ENCODE data around the gene KCNJ1. TPM values are rescaled to one million over a fixed set of nuclear protein-coding genes. Genes with fewer than 3 reads are reported as not detected.

The KCNJ1 gene
- total RNA-seq, 2 experiments from 2014 or later = 0.22 to 0.27 TPM

GRCh38 chr11:128846985-128847384 lies 20.1 kb downstream of the KCNJ1 start:
- intact Hi-C loops (cut with DNase I, micrococcal nuclease) = loop anchor here in 1 of 2 experiments (10.0 kb wide), 1 partner anchor 562 kb away; no protein-coding TSS in a partner anchor
- TF ChIP-seq CTCF (IDR thresholded peaks at IDR 0.05) = no peak
- Mint-ChIP-seq H3K27ac (no peak overlapping the region), H3K4me1 (ENCODE audit: low read depth) (peaks cover 63% of the 10 kb centered on the region), H3K27me3 (no peaks in the 10 kb centered on the region), H3K36me3 (ENCODE audit: low read depth) (no peaks in the 10 kb centered on the region), H3K9me3 (no peaks in the 10 kb centered on the region), H3K4me3 (no peak overlapping the region)
- H3K4me3 ChIP-seq (ENCODE audit: low read length) = no peak overlapping the region
- ChIA-PET CTCF (no interaction called here), POLR2A (no interaction called here)
- no peak overlapping the region for H3K27ac ChIP-seq (ENCODE audit: low read depth in 1 of 2, low read length in 2 of 2)
- H3K36me3 ChIP-seq (ENCODE audit: insufficient read depth, low read length) = no peaks in the 10 kb centered on the region
- H3K27me3 ChIP-seq (ENCODE audit: control insufficient read depth in 1 of 2, insufficient read depth in 2 of 2, low read length in 2 of 2) = no peaks in the 10 kb centered on the region
- no peaks in the 10 kb centered on the region for H3K9me3 ChIP-seq (ENCODE audit: control insufficient read depth in 1 of 2, insufficient read depth in 1 of 2, low read length in 2 of 2)
- DNase-seq = no peak
- no peak for ATAC-seq (ENCODE audit: poor library complexity)
- peaks cover 34% of the 10 kb centered on the region for H3K4me1 ChIP-seq (ENCODE audit: insufficient read depth, low read length)

- peaks cover 79% of the 10 kb centered on the region for H3K4me1 Mint-ChIP-seq (ENCODE audit: low read depth)
These were observed 21.7 kb downstream of the KCNJ1 start for GRCh38 chr11:128845334-128845780.

GRCh38 chr11:128843198-128843785 lies 23.8 kb downstream of the KCNJ1 start:
- peaks cover 89% of the 10 kb centered on the region for H3K4me1 Mint-ChIP-seq (ENCODE audit: low read depth)

More at GRCh38 chr11:128845334-128845780, 21.7 kb downstream of the KCNJ1 start:
- H3K9me3 ChIP-seq (ENCODE audit: control insufficient read depth in 1 of 2, insufficient read depth in 1 of 2, low read length in 2 of 2) = no peaks in the 10 kb centered on the region
- H3K27ac ChIP-seq (ENCODE audit: low read depth in 1 of 2, low read length in 2 of 2) = peak overlapping the region in 1 of 2 donors; percentile 40
- Mint-ChIP-seq H3K9me3 (no peaks in the 10 kb centered on the region), H3K27me3 (no peaks in the 10 kb centered on the region), H3K4me3 (peak overlapping the region; percentile 66), H3K27ac (peak overlapping the region; percentile 85), H3K36me3 (ENCODE audit: low read depth) (no peaks in the 10 kb centered on the region)
- peaks cover 47% of the 10 kb centered on the region for H3K4me1 ChIP-seq (ENCODE audit: insufficient read depth, low read length)
- intact Hi-C loops (cut with DNase I, micrococcal nuclease) = loop anchor here in 1 of 2 experiments (10.0 kb wide), 1 partner anchor 561 kb away; no protein-coding TSS in a partner anchor
- peak; percentile 67 for ATAC-seq (ENCODE audit: poor library complexity)
- no peak for TF ChIP-seq CTCF (IDR thresholded peaks at IDR 0.05)
- H3K27me3 ChIP-seq (ENCODE audit: control insufficient read depth in 1 of 2, insufficient read depth in 2 of 2, low read length in 2 of 2) = no peaks in the 10 kb centered on the region
- POLR2A ChIA-PET = interaction anchor here (0.5 to 2.4 kb wide), 11 partner anchors 9 to 1274 kb away, joined by 3 to 17 read pairs (median 4); partner anchors contain the start of genes FLI1 and KCNJ1
- DNase-seq = peak in 4 of 14 experiments; percentile 13 to 51 (median 35)
- CTCF ChIA-PET = interaction anchor here (0.8 to 1.4 kb wide), 5 partner anchors 14 to 807 kb away, joined by 3 to 4 read pairs (median 3); no protein-coding TSS in a partner anchor
- H3K4me3 ChIP-seq (ENCODE audit: low read length) = no peak overlapping the region
- no peaks in the 10 kb centered on the region for H3K36me3 ChIP-seq (ENCODE audit: insufficient read depth, low read length)

More at GRCh38 chr11:128843198-128843785, 23.8 kb downstream of the KCNJ1 start:
- Histone ChIP-seq H3K4me3 (ENCODE audit: low read length) (no peak overlapping the region), H3K27me3 (ENCODE audit: control insufficient read depth in 1 of 2, insufficient read depth in 2 of 2, low read length in 2 of 2) (no peaks in the 10 kb centered on the region), H3K9me3 (ENCODE audit: control insufficient read depth in 1 of 2, insufficient read depth in 1 of 2, low read length in 2 of 2) (no peaks in the 10 kb centered on the region), H3K36me3 (ENCODE audit: insufficient read depth, low read length) (no peaks in the 10 kb centered on the region), H3K27ac (ENCODE audit: low read depth in 1 of 2, low read length in 2 of 2) (no peak overlapping the region), H3K4me1 (ENCODE audit: insufficient read depth, low read length) (peaks cover 52% of the 10 kb centered on the region)
- ChIA-PET POLR2A (interaction anchor here (0.5 kb wide), 1 partner anchor 520 kb away, joined by 3 read pairs; no protein-coding TSS in a partner anchor), CTCF (interaction anchor here (1.6 kb wide), 1 partner anchor 12 kb away, joined by 5 read pairs; no protein-coding TSS in a partner anchor)
- ATAC-seq (ENCODE audit: poor library complexity) (no peak), DNase-seq (no peak)
- Mint-ChIP-seq H3K36me3 (ENCODE audit: low read depth) (no peaks in the 10 kb centered on the region), H3K9me3 (peaks cover 4% of the 10 kb centered on the region), H3K27ac (peak overlapping the region; percentile 35), H3K4me3 (no peak overlapping the region), H3K27me3 (no peaks in the 10 kb centered on the region)
- TF ChIP-seq CTCF (IDR thresholded peaks at IDR 0.05) = no peak
- intact Hi-C loops (cut with DNase I, micrococcal nuclease) = loop anchor here in 1 of 2 experiments (10.0 kb wide), 1 partner anchor 558 kb away; no protein-coding TSS in a partner anchor
